ENCODE results near the gene NPAS3.

The NPAS3 gene

DNA sequence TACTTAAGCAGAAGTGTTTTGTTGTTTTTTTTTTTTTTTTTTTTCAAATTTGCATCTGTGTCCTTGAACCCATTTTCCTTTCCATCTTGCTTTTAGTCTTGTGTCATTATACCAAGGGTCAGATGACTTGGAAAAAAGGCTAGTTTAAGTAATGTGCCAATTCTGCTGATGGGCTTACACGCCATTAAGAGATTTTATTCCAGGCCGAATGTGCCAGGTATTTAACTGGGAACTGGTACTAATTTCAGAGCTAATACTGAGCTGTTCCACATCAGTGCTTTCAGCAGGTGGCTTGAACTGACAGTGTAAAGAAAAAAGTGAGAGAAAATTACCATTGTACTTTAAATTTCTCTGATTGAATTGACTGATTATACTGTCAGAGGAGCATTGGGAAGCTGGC is 224.9 kb downstream of the NPAS3 start:
- no peak for DNase-seq (ENCODE audit: low read depth)
- TF ChIP-seq, protein P1, sequence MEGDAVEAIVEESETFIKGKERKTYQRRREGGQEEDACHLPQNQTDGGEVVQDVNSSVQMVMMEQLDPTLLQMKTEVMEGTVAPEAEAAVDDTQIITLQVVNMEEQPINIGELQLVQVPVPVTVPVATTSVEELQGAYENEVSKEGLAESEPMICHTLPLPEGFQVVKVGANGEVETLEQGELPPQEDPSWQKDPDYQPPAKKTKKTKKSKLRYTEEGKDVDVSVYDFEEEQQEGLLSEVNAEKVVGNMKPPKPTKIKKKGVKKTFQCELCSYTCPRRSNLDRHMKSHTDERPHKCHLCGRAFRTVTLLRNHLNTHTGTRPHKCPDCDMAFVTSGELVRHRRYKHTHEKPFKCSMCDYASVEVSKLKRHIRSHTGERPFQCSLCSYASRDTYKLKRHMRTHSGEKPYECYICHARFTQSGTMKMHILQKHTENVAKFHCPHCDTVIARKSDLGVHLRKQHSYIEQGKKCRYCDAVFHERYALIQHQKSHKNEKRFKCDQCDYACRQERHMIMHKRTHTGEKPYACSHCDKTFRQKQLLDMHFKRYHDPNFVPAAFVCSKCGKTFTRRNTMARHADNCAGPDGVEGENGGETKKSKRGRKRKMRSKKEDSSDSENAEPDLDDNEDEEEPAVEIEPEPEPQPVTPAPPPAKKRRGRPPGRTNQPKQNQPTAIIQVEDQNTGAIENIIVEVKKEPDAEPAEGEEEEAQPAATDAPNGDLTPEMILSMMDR (conservative IDR thresholded peaks at IDR 0.05; ENCODE audit: low read length), result no peak
- H3K4me3 ChIP-seq (ENCODE audit: low read length), result no peak overlapping the region

DNA sequence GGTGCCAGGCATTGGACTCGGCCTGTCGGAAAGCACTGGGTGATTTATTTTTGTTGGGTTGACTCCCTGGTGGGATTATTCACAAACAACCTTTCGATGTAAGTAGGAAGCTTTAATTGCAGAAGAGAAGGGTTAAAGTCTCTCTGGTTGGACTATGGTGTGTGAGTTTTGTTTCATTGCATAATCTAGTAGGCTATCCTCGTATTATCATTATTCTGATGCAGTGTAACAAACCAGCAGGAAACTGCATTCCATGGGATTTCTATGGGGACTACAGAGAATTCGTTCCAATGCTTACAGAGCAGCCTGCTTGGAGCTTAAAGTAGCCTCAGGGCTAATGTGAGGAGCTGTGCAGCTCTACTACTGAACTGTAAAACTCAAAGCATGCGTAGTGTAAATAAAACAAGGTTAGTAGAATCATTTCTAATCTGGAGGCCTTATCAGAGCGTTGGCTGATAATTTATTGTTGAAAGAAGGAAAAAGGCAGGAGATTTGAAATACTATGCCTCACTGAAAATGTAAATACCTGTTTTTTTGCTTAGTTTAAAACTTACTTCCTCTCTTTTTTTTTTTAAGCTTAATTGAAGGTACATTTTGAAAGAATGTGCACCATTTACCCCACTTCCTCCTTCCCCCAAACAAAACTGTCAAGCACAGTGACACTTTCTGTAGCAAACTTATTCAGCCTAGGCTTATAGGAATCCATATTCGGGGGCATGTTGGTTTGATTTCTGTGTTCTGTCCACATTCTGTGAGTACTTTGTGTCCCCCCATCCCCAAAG is 226.7 kb downstream of the NPAS3 start:
- no peak for DNase-seq (ENCODE audit: low read depth)
- TF ChIP-seq, protein P1 (conservative IDR thresholded peaks at IDR 0.05; ENCODE audit: low read length), result no peak
- H3K4me3 ChIP-seq (ENCODE audit: low read length), result no peak overlapping the region

DNA sequence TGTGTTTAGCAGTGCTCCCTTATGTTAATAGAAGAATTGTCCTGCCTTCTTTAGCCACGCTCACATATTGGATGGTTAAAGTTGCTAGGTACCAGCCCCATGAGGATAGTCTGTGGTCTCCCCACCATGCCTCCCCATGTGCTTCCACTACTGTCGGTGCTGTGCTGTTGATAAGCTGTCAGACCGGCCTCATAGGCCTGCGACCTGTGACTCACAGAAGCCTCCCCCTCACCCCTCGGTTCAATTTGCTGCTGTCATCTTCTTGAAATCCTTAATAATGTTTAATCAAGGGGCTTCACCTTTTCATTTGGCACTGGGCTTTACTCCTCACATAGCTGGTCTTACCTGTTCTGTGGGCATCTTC is 227.2 kb downstream of the NPAS3 start:
- TF ChIP-seq, protein P1 (conservative IDR thresholded peaks at IDR 0.05; ENCODE audit: low read length), result no peak
- no peak overlapping the region for H3K4me3 ChIP-seq (ENCODE audit: low read length)
- no peak for DNase-seq (ENCODE audit: low read depth)

DNA sequence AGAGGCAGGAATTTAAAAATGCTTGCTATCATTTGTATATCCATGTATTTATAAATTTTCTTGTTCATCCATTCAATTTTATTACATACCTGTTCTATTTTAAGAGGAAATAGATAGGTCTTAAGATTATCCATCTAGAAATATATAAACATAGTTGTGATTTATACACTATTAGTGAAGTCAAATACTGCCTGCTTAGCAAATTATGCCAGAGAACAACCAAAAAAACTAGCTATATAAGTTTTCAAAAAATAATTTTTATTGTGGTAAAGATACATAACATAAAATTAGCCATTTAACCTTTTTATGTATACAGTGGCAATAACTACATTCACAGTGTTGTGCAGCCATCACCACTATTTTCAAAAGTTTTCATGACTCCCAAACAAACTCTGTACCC is 237.3 kb downstream of the NPAS3 start:
- no peak for DNase-seq (ENCODE audit: low read depth)
- no peak overlapping the region for H3K4me3 ChIP-seq (ENCODE audit: low read length)
- TF ChIP-seq, protein P1 (conservative IDR thresholded peaks at IDR 0.05; ENCODE audit: low read length), result no peak

DNA sequence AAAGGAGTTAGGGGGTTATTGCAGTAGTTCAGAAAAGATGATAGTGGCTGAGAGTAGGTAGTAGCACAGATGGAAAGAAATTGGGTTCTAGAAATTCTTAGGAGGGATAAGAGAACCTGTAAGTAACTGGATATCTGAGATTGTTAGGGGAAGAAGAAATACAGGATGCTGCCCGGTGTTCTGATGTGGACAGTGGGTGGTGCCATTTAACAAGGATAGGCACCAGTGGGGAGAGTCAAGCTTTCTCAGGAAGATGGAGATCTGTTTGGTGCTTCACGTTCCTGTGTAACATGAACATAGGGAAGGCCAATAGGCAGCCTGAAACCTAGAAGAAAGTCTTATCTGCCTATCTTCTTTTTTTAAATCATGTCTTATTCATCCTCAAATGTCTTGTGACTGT is 245.9 kb downstream of the NPAS3 start:
- TF ChIP-seq, protein P1 (conservative IDR thresholded peaks at IDR 0.05; ENCODE audit: low read length), result peak; percentile 41
- H3K4me3 ChIP-seq (ENCODE audit: low read length), result no peak overlapping the region
- DNase-seq (ENCODE audit: low read depth), result peak; percentile 29

DNA sequence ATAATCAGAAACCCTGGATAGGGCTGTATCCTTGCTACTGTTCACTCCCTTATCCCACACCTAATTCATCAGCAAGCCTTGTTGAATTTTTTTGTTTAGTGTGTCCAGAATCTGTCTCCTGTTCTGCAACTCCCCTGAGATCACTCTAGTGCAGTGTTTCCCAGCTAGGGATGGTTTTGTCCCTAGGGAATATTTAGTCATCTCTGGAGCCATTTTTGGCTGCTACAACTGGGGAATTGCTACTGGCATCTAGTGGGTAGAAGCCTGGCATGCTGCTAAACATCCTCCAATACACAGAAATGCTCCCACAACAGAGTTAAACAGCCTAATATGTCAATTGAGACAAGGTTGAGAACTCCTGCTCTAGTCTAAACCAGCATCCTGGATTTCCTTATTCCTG is 248.0 kb downstream of the NPAS3 start:
- H3K4me3 ChIP-seq (ENCODE audit: low read length), result no peak overlapping the region
- DNase-seq (ENCODE audit: low read depth), result peak; percentile 6
- TF ChIP-seq, protein P1 (conservative IDR thresholded peaks at IDR 0.05; ENCODE audit: low read length), result no peak

DNA sequence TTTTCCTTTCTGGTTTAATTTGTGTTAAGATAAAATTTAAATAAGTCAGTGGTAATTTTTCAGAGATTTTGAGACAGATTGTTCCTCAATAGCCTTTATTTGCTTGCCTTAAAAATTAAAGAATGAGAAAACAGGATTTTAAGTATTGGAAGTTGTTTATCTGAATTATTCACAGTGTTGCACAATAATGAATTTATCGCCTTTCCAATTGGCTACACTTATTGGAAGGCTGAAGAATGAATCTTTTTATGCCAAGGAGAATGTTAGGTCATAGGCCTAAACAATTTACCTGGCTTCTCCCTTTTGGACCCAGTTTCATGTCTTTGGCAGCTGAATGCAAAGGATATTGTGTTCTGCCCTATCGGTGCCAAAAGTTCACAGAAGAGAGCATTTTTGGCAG is 250.2 kb downstream of the NPAS3 start:
- no peak overlapping the region for H3K4me3 ChIP-seq (ENCODE audit: low read length)
- TF ChIP-seq, protein P1 (conservative IDR thresholded peaks at IDR 0.05; ENCODE audit: low read length), result no peak
- no peak for DNase-seq (ENCODE audit: low read depth)
